Measurements from ENCODE around the gene RPL3. TPM values are rescaled to one million over a fixed set of nuclear protein-coding genes. Genes with fewer than 3 reads are reported as not detected.

RPL3 gene
- total and polyA plus RNA-seq, 2 donors (not counting 1 experiment from before 2014, with no cell fraction given): 2,627 to 2,862 TPM

GRCh38 chr22:39302431-39302960, 16.9 kb downstream of the RPL3 start:
- Histone ChIP-seq H3K9me3 (ENCODE audit: control insufficient read depth, insufficient read depth, low read depth, low read length) (no peaks in the 10 kb centered on the region), H4K20me1 (ENCODE audit: control insufficient read depth, extremely low read depth, insufficient read depth, low read length) (no peaks in the 10 kb centered on the region), H3K36me3 (ENCODE audit: control insufficient read depth, insufficient read depth, low read length) (peaks cover 9% of the 10 kb centered on the region), H2AFZ (ENCODE audit: low read length) (no peak overlapping the region), H3K4me1 (ENCODE audit: control insufficient read depth, extremely low read depth, insufficient read depth, low read length) (peaks cover 13% of the 10 kb centered on the region), H3K27me3 (ENCODE audit: control insufficient read depth, insufficient read depth, low read length) (no peaks in the 10 kb centered on the region), H3K4me2 (ENCODE audit: extremely low read depth, insufficient read depth, low read length) (no peak overlapping the region), H3K4me3 (replicated peaks in 1 of 4; ENCODE audit: control extremely low read depth in 1 of 4, insufficient read depth in 1 of 4, low read depth in 3 of 4, low read length in 4 of 4) (no peak overlapping the region), H3K9ac (ENCODE audit: insufficient read depth, low read length) (no peak overlapping the region), H3K27ac (ENCODE audit: insufficient read depth, low read length) (no peak overlapping the region), H3K79me2 (ENCODE audit: control insufficient read depth, insufficient read depth, low read length) (no peaks in the 10 kb centered on the region)
- TF ChIP-seq EZH2 (IDR thresholded peaks at IDR 0.05; ENCODE audit: low read length, missing control alignments): no peak
- TF ChIP-seq CTCF (conservative IDR thresholded peaks at IDR 0.05 in 1 of 2, IDR thresholded peaks at IDR 0.05 in 1 of 2; ENCODE audit: low read depth in 1 of 2, low read length in 2 of 2): no peak
- no peak for DNase-seq (ENCODE audit: low read depth in 2 of 2)

GRCh38 chr22:39301926-39302325, 17.5 kb downstream of the RPL3 start:
- Histone ChIP-seq H3K9me3 (ENCODE audit: control insufficient read depth, insufficient read depth, low read depth, low read length) (no peaks in the 10 kb centered on the region), H3K79me2 (ENCODE audit: control insufficient read depth, insufficient read depth, low read length) (no peaks in the 10 kb centered on the region), H3K36me3 (ENCODE audit: control insufficient read depth, insufficient read depth, low read length) (peaks cover 6% of the 10 kb centered on the region)

GRCh38 chr22:39301108-39301507, 18.3 kb downstream of the RPL3 start:
- no peaks in the 10 kb centered on the region for H3K27me3 ChIP-seq (ENCODE audit: control insufficient read depth, insufficient read depth, low read length)
- H3K9me3 ChIP-seq (ENCODE audit: control insufficient read depth, insufficient read depth, low read depth, low read length): no peaks in the 10 kb centered on the region
- H3K4me1 ChIP-seq (ENCODE audit: control insufficient read depth, extremely low read depth, insufficient read depth, low read length): peaks cover 14% of the 10 kb centered on the region
- H2AFZ ChIP-seq (ENCODE audit: low read length): no peak overlapping the region
- no peak overlapping the region for H3K27ac ChIP-seq (ENCODE audit: insufficient read depth, low read length)
- no peaks in the 10 kb centered on the region for H3K36me3 ChIP-seq (ENCODE audit: control insufficient read depth, insufficient read depth, low read length)
- H3K79me2 ChIP-seq (ENCODE audit: control insufficient read depth, insufficient read depth, low read length): no peaks in the 10 kb centered on the region
- H3K4me3 ChIP-seq (replicated peaks in 1 of 4; ENCODE audit: control extremely low read depth in 1 of 4, insufficient read depth in 1 of 4, low read depth in 3 of 4, low read length in 4 of 4): no peak overlapping the region
- H3K4me2 ChIP-seq (ENCODE audit: extremely low read depth, insufficient read depth, low read length): no peak overlapping the region
- TF ChIP-seq CTCF (conservative IDR thresholded peaks at IDR 0.05 in 1 of 2, IDR thresholded peaks at IDR 0.05 in 1 of 2; ENCODE audit: low read depth in 1 of 2, low read length in 2 of 2): no peak
- TF ChIP-seq EZH2 (IDR thresholded peaks at IDR 0.05; ENCODE audit: low read length, missing control alignments): no peak
- DNase-seq (ENCODE audit: low read depth in 2 of 2): no peak
- H3K9ac ChIP-seq (ENCODE audit: insufficient read depth, low read length): no peak overlapping the region
- no peaks in the 10 kb centered on the region for H4K20me1 ChIP-seq (ENCODE audit: control insufficient read depth, extremely low read depth, insufficient read depth, low read length)

More at GRCh38 chr22:39301926-39302325, 17.5 kb downstream of the RPL3 start:
- no peak overlapping the region for H3K9ac ChIP-seq (ENCODE audit: insufficient read depth, low read length)
- H3K4me2 ChIP-seq (ENCODE audit: extremely low read depth, insufficient read depth, low read length): no peak overlapping the region
- H3K27me3 ChIP-seq (ENCODE audit: control insufficient read depth, insufficient read depth, low read length): no peaks in the 10 kb centered on the region
- H3K27ac ChIP-seq (ENCODE audit: insufficient read depth, low read length): no peak overlapping the region
- no peak overlapping the region for H3K4me3 ChIP-seq (replicated peaks in 1 of 4; ENCODE audit: control extremely low read depth in 1 of 4, insufficient read depth in 1 of 4, low read depth in 3 of 4, low read length in 4 of 4)
- TF ChIP-seq EZH2 (IDR thresholded peaks at IDR 0.05; ENCODE audit: low read length, missing control alignments) (no peak), CTCF (conservative IDR thresholded peaks at IDR 0.05 in 1 of 2, IDR thresholded peaks at IDR 0.05 in 1 of 2; ENCODE audit: low read depth in 1 of 2, low read length in 2 of 2) (no peak)
- H2AFZ ChIP-seq (ENCODE audit: low read length): no peak overlapping the region
- DNase-seq (ENCODE audit: low read depth in 2 of 2): no peak
- peaks cover 19% of the 10 kb centered on the region for H3K4me1 ChIP-seq (ENCODE audit: control insufficient read depth, extremely low read depth, insufficient read depth, low read length)
- no peaks in the 10 kb centered on the region for H4K20me1 ChIP-seq (ENCODE audit: control insufficient read depth, extremely low read depth, insufficient read depth, low read length)

Measured in fibroblast of lung (primary cell).